NOMO-1 treated with dmso at 0.1 percent for 144 hours (cell line): Measurements from ENCODE around the gene LILRB4.
"Not testable (repeated sequence)": the region's sequence is repeated elsewhere in the genome, so short reads cannot be mapped to it uniquely, and the experiment has no call there.

ENCODE experiments used
- DNase-seq: peaks from one replicate; lab custom pipeline; 2025; ENCODE audit not compliant: unreplicated experiment; lab: John Stamatoyannopoulos, UW

The LILRB4 gene

DNA sequence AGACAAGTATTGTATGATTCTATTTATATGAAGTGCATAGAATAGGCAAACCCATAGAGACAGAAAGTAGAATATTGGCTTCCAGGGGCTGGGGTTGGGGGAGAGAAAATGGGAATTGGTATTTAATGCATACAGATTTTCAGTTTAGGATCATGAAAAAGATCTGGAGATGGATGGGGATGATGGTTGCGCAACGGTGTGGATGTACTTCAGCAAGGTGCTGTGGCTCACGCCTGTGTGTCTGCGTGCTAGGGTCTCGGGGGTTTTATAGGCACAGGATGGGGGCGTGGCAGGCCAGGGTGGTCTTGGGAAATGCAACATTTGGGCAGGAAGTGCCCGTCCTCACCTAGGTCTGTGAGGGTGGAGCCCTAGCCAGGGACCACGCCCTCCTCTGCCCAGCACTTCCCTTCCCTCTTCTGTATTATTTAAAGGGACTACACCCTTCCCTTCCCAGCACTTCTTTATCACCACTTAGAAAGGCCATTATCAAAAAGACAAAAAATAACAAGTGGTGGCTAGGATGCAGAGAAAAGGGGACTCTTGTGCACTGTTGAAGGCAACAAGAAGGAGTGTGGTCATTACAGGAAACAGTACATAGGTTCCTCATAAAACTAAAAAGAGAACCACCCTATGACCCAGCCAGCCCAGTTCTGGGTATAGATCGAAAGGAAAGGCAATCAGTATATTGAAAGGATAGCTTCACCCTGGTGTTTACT is 29.0 kb downstream of the LILRB4 start:
- DNase-seq = no peak

DNA sequence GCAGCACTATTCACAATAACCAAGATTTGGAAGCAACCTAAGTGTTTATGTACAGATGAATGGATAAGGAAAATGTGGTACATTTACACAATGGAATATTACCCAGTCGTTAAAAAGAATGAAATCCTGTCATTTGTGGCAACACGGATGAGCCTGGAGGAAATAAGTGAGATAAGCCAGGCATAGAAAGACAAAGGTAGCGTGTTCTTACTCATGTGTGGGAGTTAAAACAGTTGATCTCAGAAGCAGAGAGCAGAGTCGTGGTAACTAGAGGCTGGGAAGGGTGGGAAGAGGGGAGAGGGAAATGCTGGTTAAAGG is 29.5 kb downstream of the LILRB4 start:
- DNase-seq = no peak

DNA sequence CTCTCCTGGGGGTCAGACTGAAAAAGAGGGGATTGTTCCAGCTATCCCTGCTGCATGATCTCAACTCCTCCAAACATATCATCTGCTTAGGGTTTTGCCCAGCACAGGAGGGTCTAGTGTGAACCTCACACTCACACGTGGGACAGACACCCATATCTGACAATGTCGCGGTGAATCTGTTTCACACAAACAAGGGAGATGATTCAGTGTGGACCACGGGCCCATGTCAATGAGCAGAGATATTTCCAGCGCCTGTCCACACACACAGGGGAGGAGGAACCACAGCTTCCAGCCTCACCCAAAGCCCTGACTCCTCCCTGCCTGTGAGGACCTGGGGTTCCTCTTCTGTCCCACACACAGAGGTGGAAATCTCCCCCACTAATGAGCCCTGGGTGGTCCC is 31.9 kb downstream of the LILRB4 start:
- DNase-seq = no peak

DNA sequence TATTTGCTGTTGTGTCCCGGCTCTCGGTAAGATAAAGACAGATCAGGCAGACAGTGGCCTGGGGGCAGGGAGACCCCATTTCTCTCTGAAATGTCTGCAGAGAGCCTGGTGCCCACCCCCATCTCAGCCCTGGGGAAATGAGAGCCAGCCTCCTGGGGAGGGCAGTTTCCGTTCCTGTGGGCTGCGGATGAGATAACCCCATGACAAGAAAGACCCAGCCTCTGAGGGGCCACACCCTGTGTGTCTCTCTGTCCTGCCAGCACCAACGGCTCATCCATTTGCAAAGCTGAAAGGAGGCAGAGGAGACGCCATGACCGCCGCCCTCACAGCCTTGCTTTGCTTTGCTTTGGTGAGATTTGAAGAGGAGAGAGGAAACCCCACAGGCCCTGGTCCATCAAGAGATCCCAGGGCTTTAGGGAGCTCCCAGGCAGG is 33.3 kb downstream of the LILRB4 start:
- DNase-seq = no peak

DNA sequence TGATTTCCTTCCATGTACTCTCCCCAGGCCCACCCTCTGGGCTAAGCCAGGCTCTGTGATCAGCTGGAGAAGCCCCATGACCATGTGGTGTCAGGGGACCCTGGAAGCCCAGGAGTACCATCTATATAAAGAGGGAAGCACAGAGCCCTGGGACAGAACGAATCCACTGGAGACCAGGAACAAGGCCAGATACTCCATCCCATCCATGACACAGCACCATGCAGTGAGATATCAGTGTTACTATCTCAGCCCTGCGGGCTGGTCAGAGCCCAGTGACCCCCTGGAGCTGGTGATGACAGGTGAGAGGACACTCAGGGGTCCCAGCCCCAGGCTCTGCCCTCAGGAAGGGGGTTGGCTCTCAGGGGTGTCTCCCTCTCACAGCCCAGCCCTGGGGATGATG is 34.0 kb downstream of the LILRB4 start:
- no peak for DNase-seq

DNA sequence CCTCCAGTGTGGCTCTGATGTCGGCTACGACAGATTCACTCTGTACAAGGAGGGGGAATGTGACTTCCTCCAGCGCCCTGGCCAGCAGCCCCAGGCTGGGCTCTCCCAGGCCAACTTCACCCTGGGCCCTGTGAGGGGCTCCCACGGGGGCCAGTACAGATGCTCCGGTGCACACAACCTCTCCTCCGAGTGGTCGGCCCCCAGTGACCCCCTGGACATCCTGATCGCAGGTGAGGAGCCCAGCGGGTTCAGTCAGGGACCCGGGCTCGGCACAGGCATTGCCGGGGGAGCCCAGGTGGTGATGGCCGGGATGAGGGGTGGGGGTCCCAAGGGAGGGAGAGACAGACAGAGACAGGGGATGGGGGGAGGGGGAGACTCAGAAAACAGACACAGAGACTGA is 34.9 kb downstream of the LILRB4 start:
- not testable (repeated sequence) for DNase-seq

DNA sequence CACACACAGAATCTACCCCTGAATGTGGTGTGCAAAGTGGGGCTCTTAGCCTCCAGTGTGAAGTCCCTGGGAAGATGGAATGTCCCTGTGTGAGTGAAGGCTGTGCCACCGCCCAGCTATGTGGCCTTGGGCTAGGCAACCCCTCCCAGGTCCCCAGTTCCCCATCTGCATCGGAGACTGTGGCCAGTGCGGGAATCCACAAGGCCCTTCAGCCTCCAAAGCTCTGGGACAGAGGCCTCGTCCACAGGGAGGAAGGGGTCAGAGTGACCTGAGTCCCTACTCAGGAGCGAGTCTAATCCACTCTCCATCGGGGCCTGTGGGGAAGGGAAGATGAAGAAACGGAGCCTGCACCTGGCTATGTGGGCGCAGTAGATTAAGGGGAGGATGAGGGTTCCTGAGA is 42.1 kb downstream of the LILRB4 start:
- no peak for DNase-seq

DNA sequence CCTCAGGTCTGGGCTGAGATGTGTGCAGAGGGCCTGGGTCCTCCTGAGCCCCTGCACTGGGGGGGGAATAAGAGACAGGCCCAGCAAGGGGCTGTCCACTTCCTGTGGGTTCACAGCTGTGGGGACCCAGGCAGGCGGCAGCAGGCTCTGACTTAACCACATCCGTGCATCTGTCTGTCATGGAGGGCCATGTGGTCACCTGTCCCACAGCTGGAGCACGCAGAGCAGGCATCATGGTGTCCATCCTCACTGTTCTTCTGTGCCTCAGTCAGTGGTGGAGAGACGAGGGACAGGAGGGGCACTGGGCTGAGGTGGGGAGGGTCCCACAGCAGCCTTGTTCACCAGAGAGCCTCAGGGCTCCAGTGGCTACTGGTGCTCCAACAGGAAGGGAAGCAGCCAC is 45.2 kb downstream of the LILRB4 start:
- no peak for DNase-seq

DNA sequence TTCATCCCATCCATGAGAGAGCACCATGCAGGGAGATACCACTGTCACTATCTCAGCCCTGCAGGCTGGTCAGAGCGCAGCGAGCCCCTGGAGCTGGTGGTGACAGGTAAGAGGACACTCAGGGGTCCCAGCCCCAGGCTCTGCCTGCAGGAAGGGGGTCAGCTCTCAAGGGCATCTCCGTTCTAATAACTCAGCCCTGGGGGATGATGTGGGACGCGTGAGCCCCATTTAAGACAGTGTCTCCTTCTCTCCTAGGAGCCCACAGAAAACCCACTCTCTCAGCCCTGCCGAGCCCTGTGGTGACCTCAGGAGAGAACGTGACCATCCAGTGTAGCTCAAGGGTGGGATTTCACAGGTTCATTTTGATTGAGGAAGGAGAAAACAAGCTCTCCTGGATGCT is 46.0 kb downstream of the LILRB4 start:
- DNase-seq = no peak

DNA sequence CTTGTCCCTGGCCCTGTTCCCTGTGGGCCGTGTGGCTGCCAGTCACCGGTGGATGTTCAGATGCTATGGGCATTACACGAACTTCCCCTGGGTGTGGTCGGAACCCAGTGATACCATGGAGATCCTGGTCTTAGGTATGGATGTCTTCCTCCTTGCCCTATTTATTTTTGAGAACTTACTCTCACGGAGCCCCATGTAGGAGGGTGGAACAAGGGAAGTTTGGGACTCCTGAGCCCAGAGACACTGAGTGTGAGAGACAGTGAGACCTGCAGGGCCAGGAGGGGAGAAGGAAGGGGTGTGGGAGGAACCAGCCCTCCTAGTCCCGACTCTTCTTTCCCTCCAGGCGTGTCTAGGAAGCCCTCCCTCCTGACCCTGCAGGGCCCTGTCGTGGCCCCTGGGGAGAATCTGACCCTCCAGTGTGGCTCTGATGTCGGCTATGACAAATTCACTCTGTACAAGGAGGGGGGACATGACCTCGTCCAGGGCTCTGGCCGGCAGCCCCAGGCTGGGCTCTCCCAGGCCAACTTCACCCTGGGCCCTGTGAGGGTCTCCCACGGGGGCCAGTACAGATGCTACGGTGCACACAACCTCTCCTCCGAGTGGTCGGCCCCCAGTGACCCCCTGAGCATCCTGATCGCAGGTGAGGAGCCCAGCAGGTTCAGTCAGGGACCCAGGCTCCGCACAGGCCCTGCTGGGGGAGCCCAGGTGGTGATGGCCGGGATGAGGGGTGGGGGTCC is 46.6 kb downstream of the LILRB4 start:
- no peak for DNase-seq

DNA sequence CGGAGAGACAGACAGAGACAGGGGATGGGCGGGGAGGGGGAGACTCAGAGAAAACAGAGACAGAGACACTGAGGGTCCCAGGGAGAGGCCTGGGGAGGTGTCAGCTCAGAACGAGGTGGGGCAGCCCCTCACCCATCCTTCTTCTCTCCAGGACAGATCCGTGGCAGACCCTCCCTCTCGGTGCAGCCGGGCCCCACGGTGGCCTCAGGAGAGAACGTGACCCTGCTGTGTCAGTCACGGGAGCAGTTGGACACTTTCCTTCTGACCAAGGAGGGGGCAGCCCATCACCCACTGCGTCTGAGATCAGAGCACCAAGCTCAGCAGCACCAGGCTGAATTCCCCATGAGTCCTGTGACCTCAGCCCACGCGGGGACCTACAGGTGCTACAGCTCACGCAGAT is 47.2 kb downstream of the LILRB4 start:
- not testable (repeated sequence) for DNase-seq
